NOMO-1 treated with DMSO at 0.1 percent for 48 hours (cell line): ENCODE measurements around the gene SRRM2.

ENCODE experiments used
- DNase-seq: peaks from one replicate; lab custom pipeline; 2025; ENCODE audit not compliant: unreplicated experiment; lab: John Stamatoyannopoulos, UW

Gene SRRM2

DNA sequence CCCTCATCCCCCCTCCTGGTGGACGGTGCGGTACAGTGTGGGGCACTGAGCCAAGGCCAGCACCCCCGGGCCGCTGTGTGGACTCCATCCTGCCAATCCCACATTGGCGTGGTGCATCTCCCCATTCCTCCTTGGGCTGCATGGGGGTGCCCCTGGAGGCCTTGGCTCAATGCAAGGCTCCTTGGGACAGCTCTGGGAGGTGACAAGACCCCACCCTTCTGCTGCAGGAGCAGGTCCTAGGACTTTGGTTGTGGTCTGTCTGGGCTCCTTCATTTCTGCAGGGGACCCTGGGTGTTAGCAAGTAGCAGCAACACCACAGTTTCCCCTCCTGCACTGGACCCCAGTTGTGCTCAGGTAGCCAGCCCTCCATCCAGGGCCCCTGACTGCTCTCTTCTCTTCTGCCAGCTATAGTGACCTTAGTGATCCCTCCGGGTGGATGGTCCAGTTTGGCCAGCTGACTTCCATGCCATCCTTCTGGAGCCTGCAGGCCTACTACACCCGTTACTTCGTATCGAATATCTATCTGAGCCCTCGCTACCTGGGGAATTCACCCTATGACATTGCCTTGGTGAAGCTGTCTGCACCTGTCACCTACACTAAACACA, 65.9 kb downstream of the SRRM2 start:
- no peak for DNase-seq

GRCh38 chr16:2819179-2819938, 66.9 kb downstream of the SRRM2 start:
- no peak for DNase-seq

DNA sequence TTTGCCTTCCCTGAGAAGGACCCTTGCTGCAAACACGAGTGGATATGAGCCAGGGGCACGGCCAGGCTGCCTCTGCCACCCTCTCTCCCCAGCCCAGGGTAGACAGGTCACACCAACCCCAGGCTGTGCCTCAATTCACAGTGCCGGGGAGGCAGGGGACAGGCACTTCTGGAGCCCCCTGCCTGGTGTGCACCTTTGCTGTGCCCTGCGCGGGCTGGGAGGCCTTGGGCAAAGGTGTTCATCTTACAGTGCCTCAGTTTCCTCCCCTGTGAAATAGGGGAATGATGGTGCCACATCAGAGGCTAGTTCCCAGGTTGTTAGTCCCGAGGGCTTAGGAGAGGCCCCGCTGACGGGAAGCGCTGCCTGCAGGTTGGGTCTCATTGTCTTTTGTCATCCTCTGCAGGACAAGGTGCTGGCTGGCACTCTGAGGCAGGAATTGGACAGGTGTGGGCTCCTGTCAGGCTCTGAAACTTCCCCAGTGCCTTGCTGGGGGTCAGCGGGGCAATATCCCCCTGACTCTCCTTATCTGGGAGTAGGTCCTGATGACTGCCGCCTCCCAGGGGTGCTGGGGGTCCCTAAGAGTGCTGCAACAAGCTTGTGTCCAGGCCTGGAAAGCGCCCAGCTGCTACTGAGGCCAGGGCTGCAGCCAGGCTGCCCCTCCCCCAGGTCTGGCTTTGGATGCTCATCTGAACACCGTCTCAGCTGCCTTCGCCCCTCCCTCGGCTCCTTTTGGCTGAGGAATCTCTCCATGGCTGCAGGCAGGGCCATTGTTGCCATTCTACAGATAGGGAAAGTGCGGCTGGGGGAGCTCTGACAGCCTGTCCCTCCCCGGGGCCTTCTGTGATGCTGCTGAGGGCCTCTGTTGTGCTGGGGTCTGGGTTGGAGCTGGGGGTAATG, 67.7 kb downstream of the SRRM2 start:
- no peak for DNase-seq
